ENCODE measurements around the gene WSCD1. TPM values are rescaled to one million over a fixed set of nuclear protein-coding genes. Genes with fewer than 3 reads are reported as not detected.

WSCD1 gene
- total and polyA plus RNA-seq, 2 donors (not counting 3 experiments of a cell fraction or from before 2014, with no cell fraction given), result 21.5 to 49.4 TPM

- Histone ChIP-seq H3K27me3 (ENCODE audit: control insufficient read depth in 2 of 2, insufficient read depth in 2 of 2, low read length in 2 of 2) (no peaks in the 10 kb centered on the region), H3K36me3 (ENCODE audit: control insufficient read depth in 2 of 2, extremely low read depth in 1 of 2, insufficient read depth in 2 of 2, low read length in 2 of 2) (no peaks in the 10 kb centered on the region), H3K9ac (replicated peaks; ENCODE audit: extremely low read depth, insufficient read depth, low read length) (no peak overlapping the region), H2AFZ (ENCODE audit: low read depth, low read length) (no peak overlapping the region), H3K9me1 (replicated peaks; ENCODE audit: control insufficient read depth, extremely low read depth, insufficient read depth, low read length) (no peaks in the 10 kb centered on the region), H3K4me1 (ENCODE audit: control insufficient read depth, extremely low read depth, insufficient read depth, low read length) (no peaks in the 10 kb centered on the region), H4K20me1 (replicated peaks; ENCODE audit: control insufficient read depth, extremely low read depth, insufficient read depth, low read length) (no peaks in the 10 kb centered on the region), H3K9me3 (replicated peaks; ENCODE audit: control insufficient read depth, insufficient read depth, low read length) (no peaks in the 10 kb centered on the region), H3K4me2 (ENCODE audit: insufficient read depth, low read length) (no peak overlapping the region), H3K27ac (ENCODE audit: insufficient read depth, low read depth, low read length) (no peak overlapping the region), H3K4me3 (replicated peaks in 1 of 3; ENCODE audit: insufficient read depth in 1 of 3, low read depth in 1 of 3, low read length in 3 of 3) (no peak overlapping the region), H3K79me2 (ENCODE audit: control insufficient read depth, insufficient read depth, low read length) (no peaks in the 10 kb centered on the region)
- TF ChIP-seq GATA2 (IDR thresholded peaks at IDR 0.05; ENCODE audit: insufficient read depth, insufficient read length, low read depth, low read length), result no peak
- no peak for TF ChIP-seq EZH2 (IDR thresholded peaks at IDR 0.05; ENCODE audit: borderline replicate concordance, low read depth, low read length, severe bottlenecking)
- TF ChIP-seq JUN (IDR thresholded peaks at IDR 0.05; ENCODE audit: borderline replicate concordance, insufficient read depth, insufficient read length, low read depth), result no peak
- no peak for TF ChIP-seq FOS (IDR thresholded peaks at IDR 0.05; ENCODE audit: borderline replicate concordance, insufficient read depth, low read length)
- TF ChIP-seq POLR2AphosphoS5 (IDR thresholded peaks at IDR 0.05; ENCODE audit: insufficient read depth, low read depth, low read length), result no peak
- ChIA-PET CTCF (no interaction called here), POLR2A (no interaction called here)
- no TSS peak for BruUV-seq (replicated peaks)
- dilution Hi-C loops (cut with MboI; ENCODE audit: extremely low pct_ligation_motif_present, low sequenced_read_pairs), result no loop called here
- no peak for FAIRE-seq
- intact Hi-C loops (cut with micrococcal nuclease), result no loop called here
- DNase-seq (ENCODE audit: low read depth, low spot score), result no peak
These were observed 17.3 kb upstream of the WSCD1 start for GRCh38 chr17:6052926-6053325.

- H3K27me3 ChIP-seq (ENCODE audit: control insufficient read depth in 2 of 2, insufficient read depth in 2 of 2, low read length in 2 of 2), result no peaks in the 10 kb centered on the region
- no peak overlapping the region for H3K4me3 ChIP-seq (replicated peaks in 1 of 3; ENCODE audit: insufficient read depth in 1 of 3, low read depth in 1 of 3, low read length in 3 of 3)
- no peak overlapping the region for H3K9ac ChIP-seq (replicated peaks; ENCODE audit: extremely low read depth, insufficient read depth, low read length)
- H2AFZ ChIP-seq (ENCODE audit: low read depth, low read length), result no peak overlapping the region
- no peak overlapping the region for H3K27ac ChIP-seq (ENCODE audit: insufficient read depth, low read depth, low read length)
- ChIA-PET POLR2A (interaction anchor here (1.3 kb wide), 1 partner anchor 18 kb away, joined by 7 read pairs; no protein-coding TSS in a partner anchor), CTCF (interaction anchor here (1.3 to 1.6 kb wide), 3 partner anchors 9 to 15 kb away, joined by 4 to 5 read pairs (median 4); no protein-coding TSS in a partner anchor)
- H3K9me1 ChIP-seq (replicated peaks; ENCODE audit: control insufficient read depth, extremely low read depth, insufficient read depth, low read length), result no peaks in the 10 kb centered on the region
- intact Hi-C loops (cut with micrococcal nuclease) (no loop called here), dilution Hi-C loops (cut with MboI; ENCODE audit: extremely low pct_ligation_motif_present, low sequenced_read_pairs) (no loop called here)
- no peak for DNase-seq (ENCODE audit: low read depth, low spot score)
- TF ChIP-seq FOS (IDR thresholded peaks at IDR 0.05; ENCODE audit: borderline replicate concordance, insufficient read depth, low read length) (no peak), CTCF (IDR thresholded peaks at IDR 0.05; ENCODE audit: extremely low read depth in 1 of 2, insufficient read depth in 1 of 2, low read depth in 1 of 2, low read length in 2 of 2) (no peak), EZH2 (IDR thresholded peaks at IDR 0.05; ENCODE audit: borderline replicate concordance, low read depth, low read length, severe bottlenecking) (no peak), GATA2 (IDR thresholded peaks at IDR 0.05; ENCODE audit: insufficient read depth, insufficient read length, low read depth, low read length) (no peak), POLR2A (IDR thresholded peaks at IDR 0.05; ENCODE audit: low read depth, low read length) (no peak), JUN (IDR thresholded peaks at IDR 0.05; ENCODE audit: borderline replicate concordance, insufficient read depth, insufficient read length, low read depth) (no peak), POLR2AphosphoS5 (IDR thresholded peaks at IDR 0.05; ENCODE audit: insufficient read depth, low read depth, low read length) (no peak), MYC (IDR thresholded peaks at IDR 0.05; ENCODE audit: low read depth, low read length) (no peak)
- TF ChIP-seq, protein P1, sequence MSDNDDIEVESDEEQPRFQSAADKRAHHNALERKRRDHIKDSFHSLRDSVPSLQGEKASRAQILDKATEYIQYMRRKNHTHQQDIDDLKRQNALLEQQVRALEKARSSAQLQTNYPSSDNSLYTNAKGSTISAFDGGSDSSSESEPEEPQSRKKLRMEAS (IDR thresholded peaks at IDR 0.05; ENCODE audit: insufficient read depth, insufficient read length), result no peak
- no peaks in the 10 kb centered on the region for H3K36me3 ChIP-seq (ENCODE audit: control insufficient read depth in 2 of 2, extremely low read depth in 1 of 2, insufficient read depth in 2 of 2, low read length in 2 of 2)
- no peaks in the 10 kb centered on the region for H3K9me3 ChIP-seq (replicated peaks; ENCODE audit: control insufficient read depth, insufficient read depth, low read length)
- no TSS peak for BruUV-seq (replicated peaks)
- H3K4me1 ChIP-seq (ENCODE audit: control insufficient read depth, extremely low read depth, insufficient read depth, low read length), result no peaks in the 10 kb centered on the region
- no peak overlapping the region for H3K4me2 ChIP-seq (ENCODE audit: insufficient read depth, low read length)
- no peak for FAIRE-seq
- no peaks in the 10 kb centered on the region for H4K20me1 ChIP-seq (replicated peaks; ENCODE audit: control insufficient read depth, extremely low read depth, insufficient read depth, low read length)
- H3K79me2 ChIP-seq (ENCODE audit: control insufficient read depth, insufficient read depth, low read length), result no peaks in the 10 kb centered on the region
These were observed 15.8 kb upstream of the WSCD1 start for GRCh38 chr17:6054372-6054771.

Measured in endothelial cell of umbilical vein (primary cell).